ENCODE measurements around the gene ATPAF1. TPM values are rescaled to one million over a fixed set of nuclear protein-coding genes. Genes with fewer than 3 reads are reported as not detected.

Gene ATPAF1
- total RNA-seq (10 to 100 TPM; 32.9 to 37.6 TPM), polyA plus RNA-seq (100 to 1,000 TPM in 1 of 2 donors, 10 to 100 TPM in 1; 76.6 to 128 TPM)

GRCh38 chr1:46667782-46668760 lies at the start of gene ATPAF1:
TSS of gene ATPAF1 (minus strand) at chr1:46668364. CDS start at chr1:46668322, 42 bp downstream.
- Histone ChIP-seq H3K27ac (ENCODE audit: low read depth, low read length) (peak within 1 kb of the TSS; percentile 48), H3K4me1 (ENCODE audit: insufficient read depth, low read length) (peaks cover 23% of the 10 kb centered on the region), H3K4me3 (ENCODE audit: low read length in 2 of 2) (peak within 1 kb of the TSS; percentile 44 to 66), H3K9me3 (ENCODE audit: control insufficient read depth in 1 of 2, low read length in 2 of 2) (no peaks in the 10 kb centered on the region), H3K27me3 (ENCODE audit: insufficient read depth, low read length) (no peaks in the 10 kb centered on the region), H3K36me3 (ENCODE audit: insufficient read depth, low read length) (peaks cover 5% of the 10 kb centered on the region)
- POLR2A ChIA-PET (ENCODE audit: partially characterized antibody) = interaction anchor here (0.8 to 3.2 kb wide), 11 partner anchors 9 to 135 kb away, joined by 3 to 31 read pairs (median 6); partner anchors contain the start of genes EFCAB14, MKNK1 and MOB3C
- no peaks in the 10 kb centered on the region for H3K9me3 Mint-ChIP-seq
- intact Hi-C loops (cut with micrococcal nuclease) = loop anchor here (1.0 kb wide), 2 partner anchors 51 to 64 kb away; partner anchors contain the start of genes EFCAB14 and MKNK1
- H3K27me3 Mint-ChIP-seq = no peaks in the 10 kb centered on the region
- CTCF ChIA-PET (ENCODE audit: partially characterized antibody) = interaction anchor here (0.9 to 1.4 kb wide), 9 partner anchors 10 to 63 kb away, joined by 3 to 6 read pairs (median 4); no protein-coding TSS in a partner anchor
- peak; percentile 62 to 72 (median 68) for DNase-seq
- H3K4me3 Mint-ChIP-seq = peak within 1 kb of the TSS in 7 of 8 donors; percentile 85 to 91 (median 88)
- peaks cover 18 to 22% of the 10 kb centered on the region in 2 donors for H3K36me3 Mint-ChIP-seq
- peaks cover 15 to 26% (median 21%) of the 10 kb centered on the region in 4 donors for H3K4me1 Mint-ChIP-seq
- peak within 1 kb of the TSS; percentile 48 to 85 (median 78) for H3K27ac Mint-ChIP-seq

GRCh38 chr1:46717654-46718053 lies 49.5 kb upstream of the ATPAF1 start:
- H3K36me3 Mint-ChIP-seq = peaks cover 28 to 51% of the 10 kb centered on the region in 2 donors

GRCh38 chr1:46714976-46715375 lies 46.8 kb upstream of the ATPAF1 start:
- Histone ChIP-seq H3K4me3 (ENCODE audit: low read length in 2 of 2) (no peak overlapping the region), H3K4me1 (ENCODE audit: insufficient read depth, low read length) (peaks cover 48% of the 10 kb centered on the region), H3K36me3 (ENCODE audit: insufficient read depth, low read length) (peaks cover 38% of the 10 kb centered on the region), H3K27ac (ENCODE audit: low read depth, low read length) (no peak overlapping the region), H3K27me3 (ENCODE audit: insufficient read depth, low read length) (no peaks in the 10 kb centered on the region), H3K9me3 (ENCODE audit: control insufficient read depth in 1 of 2, low read length in 2 of 2) (no peaks in the 10 kb centered on the region)
- DNase-seq = no peak
- Mint-ChIP-seq H3K4me3 (peak overlapping the region in 2 of 8 donors; percentile 23 to 40), H3K27me3 (no peaks in the 10 kb centered on the region), H3K36me3 (peaks cover 40 to 69% of the 10 kb centered on the region in 2 donors), H3K9me3 (peaks cover 0 to 4% (median 0%) of the 10 kb centered on the region in 8 donors), H3K27ac (peak overlapping the region in 1 of 7 donors; percentile 43), H3K4me1 (peaks cover 34 to 71% (median 52%) of the 10 kb centered on the region in 4 donors)
- intact Hi-C loops (cut with micrococcal nuclease) = loop anchor here (5.0 to 10.0 kb wide), 3 partner anchors 98 to 1028 kb away; partner anchors contain the start of genes CMPK1, GPBP1L1, MOB3C and TMEM69
- ChIA-PET CTCF (ENCODE audit: partially characterized antibody) (interaction anchor here (3.7 kb wide), 1 partner anchor 11 kb away, joined by 21 read pairs; no protein-coding TSS in a partner anchor), POLR2A (ENCODE audit: partially characterized antibody) (interaction anchor here (0.6 kb wide), 1 partner anchor 17 kb away, joined by 3 read pairs; no protein-coding TSS in a partner anchor)

More at GRCh38 chr1:46717654-46718053, 49.5 kb upstream of the ATPAF1 start:
- no peak for DNase-seq
- no peaks in the 10 kb centered on the region for H3K27me3 Mint-ChIP-seq
- Histone ChIP-seq H3K4me1 (ENCODE audit: insufficient read depth, low read length) (peaks cover 49% of the 10 kb centered on the region), H3K27ac (ENCODE audit: low read depth, low read length) (peak overlapping the region; percentile 88), H3K9me3 (ENCODE audit: control insufficient read depth in 1 of 2, low read length in 2 of 2) (no peaks in the 10 kb centered on the region), H3K27me3 (ENCODE audit: insufficient read depth, low read length) (no peaks in the 10 kb centered on the region), H3K4me3 (ENCODE audit: low read length in 2 of 2) (peak overlapping the region; percentile 40 to 72), H3K36me3 (ENCODE audit: insufficient read depth, low read length) (peaks cover 19% of the 10 kb centered on the region)
- intact Hi-C loops (cut with micrococcal nuclease) = loop anchor here (2.0 to 10.0 kb wide), 4 partner anchors 100 to 1030 kb away; partner anchors contain the start of genes CMPK1, GPBP1L1, LRRC41 and MOB3C
- POLR2A ChIA-PET (ENCODE audit: partially characterized antibody) = interaction anchor here (0.7 to 1.7 kb wide), 3 partner anchors 9 to 101 kb away, joined by 3 to 10 read pairs (median 6); partner anchors contain the start of genes ATPAF1 and MOB3C
- CTCF ChIA-PET (ENCODE audit: partially characterized antibody) = no interaction called here
- H3K4me3 Mint-ChIP-seq = peak overlapping the region; percentile 90 to 97 (median 92)
- peak overlapping the region; percentile 87 to 97 (median 95) for H3K27ac Mint-ChIP-seq
- H3K9me3 Mint-ChIP-seq = peaks cover 0 to 4% (median 0%) of the 10 kb centered on the region in 8 donors
- H3K4me1 Mint-ChIP-seq = peaks cover 31 to 57% (median 45%) of the 10 kb centered on the region in 4 donors

GRCh38 chr1:46708121-46708520 lies 40.0 kb upstream of the ATPAF1 start:
- H3K27me3 Mint-ChIP-seq = no peaks in the 10 kb centered on the region
- H3K27ac Mint-ChIP-seq = no peak overlapping the region
- Histone ChIP-seq H3K27me3 (ENCODE audit: insufficient read depth, low read length) (no peaks in the 10 kb centered on the region), H3K4me1 (ENCODE audit: insufficient read depth, low read length) (peaks cover 3% of the 10 kb centered on the region), H3K36me3 (ENCODE audit: insufficient read depth, low read length) (peaks cover 59% of the 10 kb centered on the region), H3K27ac (ENCODE audit: low read depth, low read length) (no peak overlapping the region), H3K9me3 (ENCODE audit: control insufficient read depth in 1 of 2, low read length in 2 of 2) (no peaks in the 10 kb centered on the region), H3K4me3 (ENCODE audit: low read length in 2 of 2) (no peak overlapping the region)
- no peak overlapping the region for H3K4me3 Mint-ChIP-seq
- POLR2A ChIA-PET (ENCODE audit: partially characterized antibody) = interaction anchor here (1.4 to 1.8 kb wide), 2 partner anchors 9 to 11 kb away, joined by 3 to 6 read pairs; partner anchors contain the start of gene EFCAB14
- CTCF ChIA-PET (ENCODE audit: partially characterized antibody) = interaction anchor here (0.7 to 1.6 kb wide), 4 partner anchors 17 to 231 kb away, joined by 3 read pairs; no protein-coding TSS in a partner anchor
- DNase-seq = no peak
- H3K9me3 Mint-ChIP-seq = no peaks in the 10 kb centered on the region
- intact Hi-C loops (cut with micrococcal nuclease) = no loop called here
- peaks cover 54 to 77% of the 10 kb centered on the region in 2 donors for H3K36me3 Mint-ChIP-seq
- H3K4me1 Mint-ChIP-seq = peaks cover 20 to 53% (median 29%) of the 10 kb centered on the region in 4 donors

- no peaks in the 10 kb centered on the region for H3K27me3 ChIP-seq (ENCODE audit: insufficient read depth, low read length)
- H3K27me3 Mint-ChIP-seq = no peaks in the 10 kb centered on the region
- ChIA-PET POLR2A (ENCODE audit: partially characterized antibody) (interaction anchor here (1.1 kb wide), 1 partner anchor 10 kb away, joined by 4 read pairs; no protein-coding TSS in a partner anchor), CTCF (ENCODE audit: partially characterized antibody) (interaction anchor here (1.3 to 1.8 kb wide), 2 partner anchors 18 to 20 kb away, joined by 3 to 4 read pairs; no protein-coding TSS in a partner anchor)
- intact Hi-C loops (cut with micrococcal nuclease) = no loop called here
- H3K4me3 Mint-ChIP-seq = no peak overlapping the region
- H3K27ac ChIP-seq (ENCODE audit: low read depth, low read length) = no peak overlapping the region
- no peaks in the 10 kb centered on the region for H3K9me3 ChIP-seq (ENCODE audit: control insufficient read depth in 1 of 2, low read length in 2 of 2)
- H3K4me3 ChIP-seq (ENCODE audit: low read length in 2 of 2) = no peak overlapping the region
- H3K36me3 ChIP-seq (ENCODE audit: insufficient read depth, low read length) = peaks cover 46% of the 10 kb centered on the region
- peaks cover 46 to 83% of the 10 kb centered on the region in 2 donors for H3K36me3 Mint-ChIP-seq
- peak overlapping the region in 2 of 7 donors; percentile 27 to 47 for H3K27ac Mint-ChIP-seq
- no peaks in the 10 kb centered on the region for H3K4me1 ChIP-seq (ENCODE audit: insufficient read depth, low read length)
- H3K4me1 Mint-ChIP-seq = peaks cover 26 to 61% (median 33%) of the 10 kb centered on the region in 4 donors
- no peaks in the 10 kb centered on the region for H3K9me3 Mint-ChIP-seq
- no peak for DNase-seq
These were observed 37.2 kb upstream of the ATPAF1 start for GRCh38 chr1:46705408-46705807.

- peaks cover 43 to 85% of the 10 kb centered on the region in 2 donors for H3K36me3 Mint-ChIP-seq
- ChIA-PET CTCF (ENCODE audit: partially characterized antibody) (interaction anchor here (1.3 to 1.8 kb wide), 2 partner anchors 17 to 21 kb away, joined by 3 to 4 read pairs; no protein-coding TSS in a partner anchor), POLR2A (ENCODE audit: partially characterized antibody) (interaction anchor here (1.1 kb wide), 1 partner anchor 8 kb away, joined by 4 read pairs; no protein-coding TSS in a partner anchor)
- H3K27ac ChIP-seq (ENCODE audit: low read depth, low read length) = no peak overlapping the region
- H3K9me3 Mint-ChIP-seq = no peaks in the 10 kb centered on the region
- no peaks in the 10 kb centered on the region for H3K9me3 ChIP-seq (ENCODE audit: control insufficient read depth in 1 of 2, low read length in 2 of 2)
- H3K4me1 ChIP-seq (ENCODE audit: insufficient read depth, low read length) = no peaks in the 10 kb centered on the region
- no peak overlapping the region for H3K4me3 ChIP-seq (ENCODE audit: low read length in 2 of 2)
- H3K27me3 ChIP-seq (ENCODE audit: insufficient read depth, low read length) = no peaks in the 10 kb centered on the region
- peak overlapping the region in 4 of 7 donors; percentile 18 to 78 (median 62) for H3K27ac Mint-ChIP-seq
- DNase-seq = no peak
- H3K27me3 Mint-ChIP-seq = no peaks in the 10 kb centered on the region
- no peak overlapping the region for H3K4me3 Mint-ChIP-seq
- peaks cover 46% of the 10 kb centered on the region for H3K36me3 ChIP-seq (ENCODE audit: insufficient read depth, low read length)
- H3K4me1 Mint-ChIP-seq = peaks cover 29 to 68% (median 39%) of the 10 kb centered on the region in 4 donors
- intact Hi-C loops (cut with micrococcal nuclease) = no loop called here
These were observed 35.9 kb upstream of the ATPAF1 start for GRCh38 chr1:46703927-46704641.

Measured in CD4-positive, alpha-beta memory T cell (primary cell).